ENCODE results near the gene MYLK.
A peak's percentile ranks its signal among the peaks of the same experiment; 100 is the strongest.
"Not testable (repeated sequence)": the region's sequence is repeated elsewhere in the genome, so short reads cannot be mapped to it uniquely, and the experiment has no call there.

MYLK gene

GRCh38 chr3:123719061-123719756 lies 164.9 kb downstream of the MYLK start:
- peak; percentile 43 for DNase-seq

- DNase-seq = no peak
Measured at GRCh38 chr3:123718108-123718507, 166.0 kb downstream of the MYLK start.

GRCh38 chr3:123717451-123717850 lies 166.7 kb downstream of the MYLK start:
- not testable (repeated sequence) for DNase-seq

GRCh38 chr3:123716411-123716810 lies 167.7 kb downstream of the MYLK start:
- DNase-seq = no peak

GRCh38 chr3:123713211-123713610 lies 170.9 kb downstream of the MYLK start:
- DNase-seq = no peak

GRCh38 chr3:123712077-123712860 lies 171.9 kb downstream of the MYLK start:
- DNase-seq = no peak

GRCh38 chr3:123711356-123711755 lies 172.8 kb downstream of the MYLK start:
- DNase-seq = no peak

GRCh38 chr3:123708531-123708930 lies 175.6 kb downstream of the MYLK start:
- DNase-seq = no peak

GRCh38 chr3:123707641-123708040 lies 176.5 kb downstream of the MYLK start:
- DNase-seq = not testable (repeated sequence)

GRCh38 chr3:123706871-123707270 lies 177.3 kb downstream of the MYLK start:
- no peak for DNase-seq

- no peak for DNase-seq
Measured at GRCh38 chr3:123705488-123706285, 178.4 kb downstream of the MYLK start.

- not testable (repeated sequence) for DNase-seq
Measured at GRCh38 chr3:123703663-123704062, 180.5 kb downstream of the MYLK start.

GRCh38 chr3:123702720-123703119 lies 181.4 kb downstream of the MYLK start:
- DNase-seq = no peak

- peak; percentile 21 for DNase-seq
Measured at GRCh38 chr3:123702057-123702456, 182.1 kb downstream of the MYLK start.

GRCh38 chr3:123700791-123701722 lies 183.1 kb downstream of the MYLK start:
- DNase-seq = no peak

GRCh38 chr3:123698813-123699212 lies 185.3 kb downstream of the MYLK start:
- DNase-seq = no peak

- no peak for DNase-seq
Measured at GRCh38 chr3:123696808-123697207, 187.3 kb downstream of the MYLK start.

GRCh38 chr3:123695731-123696640 lies 188.1 kb downstream of the MYLK start:
- no peak for DNase-seq

- DNase-seq = no peak
Measured at GRCh38 chr3:123695152-123695551, 189.0 kb downstream of the MYLK start.

- no peak for DNase-seq
Measured at GRCh38 chr3:123694366-123695087, 189.6 kb downstream of the MYLK start.
